ENCODE results near the gene HDAC3. TPM values are rescaled to one million over a fixed set of nuclear protein-coding genes. Genes with fewer than 3 reads are reported as not detected.

The HDAC3 gene
- total RNA-seq, 3 donors from 2014 or later: 66.1 to 73.8 (median 71.7) TPM

- H3K4me1 Mint-ChIP-seq (ENCODE audit: low read depth): peaks cover 35% of the 10 kb centered on the region
- DNase-seq: no peak
- peak overlapping the region; percentile 4 for H3K4me3 Mint-ChIP-seq
- ATAC-seq: no peak
- peaks cover 13% of the 10 kb centered on the region for H3K36me3 Mint-ChIP-seq (ENCODE audit: insufficient read depth)
- no peaks in the 10 kb centered on the region for H3K9me3 Mint-ChIP-seq
- peaks cover 1% of the 10 kb centered on the region for H3K27me3 Mint-ChIP-seq (ENCODE audit: low read depth)
Measured at GRCh38 chr5:141633871-141634561, 2.6 kb downstream of the HDAC3 start.

- H3K4me3 Mint-ChIP-seq: no peak overlapping the region
- peaks cover 26% of the 10 kb centered on the region for H3K36me3 Mint-ChIP-seq (ENCODE audit: insufficient read depth)
- H3K27me3 Mint-ChIP-seq (ENCODE audit: low read depth): peaks cover 1% of the 10 kb centered on the region
- no peaks in the 10 kb centered on the region for H3K9me3 Mint-ChIP-seq
- DNase-seq: no peak
- ATAC-seq: no peak
- peaks cover 29% of the 10 kb centered on the region for H3K4me1 Mint-ChIP-seq (ENCODE audit: low read depth)
Measured at GRCh38 chr5:141632650-141633049, 4.0 kb downstream of the HDAC3 start.

DNA sequence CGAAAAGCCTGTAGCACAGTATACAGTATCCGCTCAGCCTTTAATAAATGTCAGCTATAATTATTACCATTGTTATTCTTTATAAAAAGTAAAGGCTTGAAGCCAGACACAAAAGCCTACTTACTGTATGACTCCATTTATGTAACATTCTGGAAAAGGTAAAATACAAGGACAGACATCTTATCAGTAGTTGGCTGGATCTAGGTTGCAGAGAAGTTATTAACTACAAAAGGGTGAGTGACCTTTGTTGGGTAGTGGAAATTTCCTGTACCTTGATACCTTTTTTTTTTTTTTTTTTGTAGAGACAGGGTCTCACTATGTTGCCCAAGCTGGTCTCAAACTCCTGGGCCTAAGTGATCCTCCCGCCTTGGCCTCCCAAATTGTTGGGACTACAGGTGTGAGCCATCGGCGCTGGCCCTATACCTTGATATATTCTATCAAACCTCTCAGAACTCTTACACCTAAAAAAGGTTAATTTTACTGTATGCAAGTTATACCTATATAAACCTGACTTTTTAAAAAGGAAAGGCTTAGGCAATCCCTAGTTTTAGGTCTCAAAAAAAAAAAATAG is 6.0 kb downstream of the HDAC3 start:
- H3K4me1 Mint-ChIP-seq (ENCODE audit: low read depth): peaks cover 22% of the 10 kb centered on the region
- DNase-seq (no peak), ATAC-seq (no peak)
- no peak overlapping the region for H3K4me3 Mint-ChIP-seq
- no peaks in the 10 kb centered on the region for H3K9me3 Mint-ChIP-seq
- H3K36me3 Mint-ChIP-seq (ENCODE audit: insufficient read depth): peaks cover 37% of the 10 kb centered on the region
- H3K27me3 Mint-ChIP-seq (ENCODE audit: low read depth): no peaks in the 10 kb centered on the region

DNA sequence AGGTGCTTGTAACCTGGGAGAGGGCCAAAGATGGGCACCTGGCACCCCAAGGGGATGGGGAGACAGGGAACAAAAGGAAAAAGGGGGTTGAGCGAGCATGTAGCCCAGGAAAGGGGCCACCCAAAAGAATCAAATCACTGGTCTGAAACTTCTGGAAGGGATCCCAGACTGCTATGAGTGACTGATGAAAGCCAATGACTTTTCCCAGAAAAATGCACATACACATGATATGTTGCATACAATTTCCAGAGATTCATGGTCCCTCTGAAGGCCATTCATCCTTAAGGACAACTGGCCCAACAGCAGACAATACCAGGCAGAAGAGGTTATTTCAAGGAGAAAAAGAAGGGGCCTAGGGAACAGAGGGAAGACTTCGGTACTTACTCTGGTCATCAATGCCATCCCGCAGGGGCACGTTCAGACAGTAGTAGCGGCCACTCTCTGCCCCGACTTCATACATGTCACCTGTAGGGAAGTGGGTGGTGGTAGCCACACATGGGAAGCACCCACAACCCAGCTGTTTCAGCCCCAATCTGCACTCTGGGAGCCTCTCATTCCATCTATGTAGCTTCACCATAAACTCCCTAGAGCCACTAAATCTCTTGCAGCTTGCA is 8.4 kb downstream of the HDAC3 start:
- no peaks in the 10 kb centered on the region for H3K27me3 Mint-ChIP-seq (ENCODE audit: low read depth)
- no peak overlapping the region for H3K4me3 Mint-ChIP-seq
- no peak for DNase-seq
- peaks cover 46% of the 10 kb centered on the region for H3K36me3 Mint-ChIP-seq (ENCODE audit: insufficient read depth)
- no peaks in the 10 kb centered on the region for H3K9me3 Mint-ChIP-seq
- ATAC-seq: no peak
- peaks cover 10% of the 10 kb centered on the region for H3K4me1 Mint-ChIP-seq (ENCODE audit: low read depth)

DNA sequence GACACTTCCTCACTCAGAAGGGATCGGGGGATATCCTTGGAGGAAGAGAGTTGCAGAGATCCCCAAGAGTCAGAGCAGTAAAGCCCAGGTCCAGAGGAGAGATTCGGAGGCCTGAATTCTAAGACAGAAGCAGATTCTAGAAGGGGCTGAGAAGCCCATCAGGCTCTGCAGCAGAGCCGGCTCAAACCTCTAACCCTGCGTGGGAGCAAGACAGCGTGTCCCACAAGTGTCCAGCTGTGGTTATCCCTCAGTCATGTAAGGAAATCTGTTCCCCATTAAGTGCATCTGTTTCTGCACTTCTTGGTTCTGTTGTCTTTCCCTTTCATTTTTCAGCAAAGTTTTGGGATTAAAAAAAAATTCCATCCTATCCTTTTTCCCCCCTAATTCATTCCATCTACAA is 13.0 kb downstream of the HDAC3 start:
- no peak for DNase-seq
- no peak for ATAC-seq
- Mint-ChIP-seq H3K9me3 (no peaks in the 10 kb centered on the region), H3K27me3 (ENCODE audit: low read depth) (no peaks in the 10 kb centered on the region), H3K36me3 (ENCODE audit: insufficient read depth) (peaks cover 46% of the 10 kb centered on the region), H3K4me1 (ENCODE audit: low read depth) (peaks cover 25% of the 10 kb centered on the region), H3K4me3 (peak overlapping the region; percentile 56)

DNA sequence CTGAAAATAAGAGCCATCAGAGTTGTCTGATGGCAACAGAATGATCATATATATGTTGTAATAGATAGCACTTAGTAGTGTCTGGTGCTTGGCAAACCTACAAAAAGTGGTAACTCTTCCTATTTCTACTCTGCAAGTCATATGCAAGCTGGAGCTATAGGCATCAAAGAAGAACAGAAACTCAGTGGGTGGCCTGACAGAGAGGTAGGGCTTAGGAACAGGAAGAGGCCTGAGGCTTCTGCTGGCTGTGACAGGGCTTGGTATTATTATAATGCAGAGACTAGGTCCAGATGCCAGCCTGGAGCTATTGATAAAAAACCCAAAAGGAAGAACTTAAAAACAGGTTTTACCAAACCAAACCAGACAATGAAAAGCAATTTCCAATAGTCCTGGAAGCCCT is 13.5 kb downstream of the HDAC3 start:
- no peak for DNase-seq
- H3K27me3 Mint-ChIP-seq (ENCODE audit: low read depth): no peaks in the 10 kb centered on the region
- no peaks in the 10 kb centered on the region for H3K9me3 Mint-ChIP-seq
- peak overlapping the region; percentile 56 for H3K4me3 Mint-ChIP-seq
- peaks cover 25% of the 10 kb centered on the region for H3K4me1 Mint-ChIP-seq (ENCODE audit: low read depth)
- H3K36me3 Mint-ChIP-seq (ENCODE audit: insufficient read depth): peaks cover 42% of the 10 kb centered on the region
- peak; percentile 15 to 24 for ATAC-seq

GRCh38 chr5:141618804-141619554 is 17.7 kb downstream of the HDAC3 start, which contains the start of gene DIAPH1:
Gene DIAPH1, minus strand, starts transcription at chr5:141619000. Its CDS starts 86 bp downstream, at chr5:141618914.
- H3K4me3 Mint-ChIP-seq: peak within 1 kb of the TSS; percentile 99
- H3K4me1 Mint-ChIP-seq (ENCODE audit: low read depth): peaks cover 51% of the 10 kb centered on the region
- no peaks in the 10 kb centered on the region for H3K9me3 Mint-ChIP-seq
- ATAC-seq: peak; percentile 93
- H3K36me3 Mint-ChIP-seq (ENCODE audit: insufficient read depth): peaks cover 21% of the 10 kb centered on the region
- peak; percentile 99 for DNase-seq
- H3K27me3 Mint-ChIP-seq (ENCODE audit: low read depth): no peaks in the 10 kb centered on the region

DNA sequence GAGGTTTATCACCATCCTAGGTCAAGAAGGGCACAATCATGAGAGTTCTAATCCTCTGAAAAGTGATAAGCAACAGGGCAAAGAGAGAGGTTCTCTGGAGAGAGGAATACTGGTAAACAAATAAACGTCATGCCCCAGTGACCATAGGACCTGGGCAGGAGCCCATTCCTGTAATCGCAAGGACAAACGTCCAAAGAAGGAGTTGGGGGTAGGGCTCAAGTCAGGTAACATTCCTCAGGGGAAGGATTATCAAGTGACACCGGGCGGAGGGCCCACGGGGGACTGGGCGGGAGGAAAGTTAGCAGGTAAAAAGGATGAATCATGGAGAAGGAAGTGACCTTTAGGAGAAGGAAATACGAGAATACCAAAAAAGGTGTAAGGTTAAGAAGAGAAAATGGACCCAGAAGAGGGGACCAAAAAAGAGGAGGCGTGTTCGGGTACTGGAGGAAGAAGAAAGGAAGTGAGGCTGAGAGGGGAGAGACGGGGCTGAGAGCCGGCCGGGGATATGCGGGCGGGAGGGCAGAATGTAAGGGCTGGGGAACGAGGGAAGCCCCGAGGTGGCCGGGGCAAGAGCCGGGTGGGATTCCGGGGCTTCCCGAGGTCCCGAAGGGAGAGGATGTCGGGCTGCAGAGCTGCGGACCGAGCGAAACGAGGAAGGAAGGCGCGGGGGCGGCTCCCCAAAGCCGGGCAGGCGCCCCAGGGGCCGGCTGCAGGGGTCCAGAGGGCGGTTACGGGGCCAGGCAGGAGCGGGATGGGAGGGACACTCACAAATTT is 18.4 kb downstream of the HDAC3 start:
- ATAC-seq (peak; percentile 47 to 49), DNase-seq (peak; percentile 54)
- H3K27me3 Mint-ChIP-seq (ENCODE audit: low read depth): no peaks in the 10 kb centered on the region
- H3K4me1 Mint-ChIP-seq (ENCODE audit: low read depth): peaks cover 51% of the 10 kb centered on the region
- H3K36me3 Mint-ChIP-seq (ENCODE audit: insufficient read depth): peaks cover 15% of the 10 kb centered on the region
- no peaks in the 10 kb centered on the region for H3K9me3 Mint-ChIP-seq
- peak overlapping the region; percentile 99 for H3K4me3 Mint-ChIP-seq

- Mint-ChIP-seq H3K4me1 (ENCODE audit: low read depth) (peaks cover 51% of the 10 kb centered on the region), H3K36me3 (ENCODE audit: insufficient read depth) (peaks cover 13% of the 10 kb centered on the region)
- no peak for ATAC-seq
Measured at GRCh38 chr5:141617682-141618029, 19.0 kb downstream of the HDAC3 start.

GRCh38 chr5:141617128-141617527 is 19.5 kb downstream of the HDAC3 start:
- ATAC-seq: no peak
- H3K4me1 Mint-ChIP-seq (ENCODE audit: low read depth): peaks cover 54% of the 10 kb centered on the region
- no peaks in the 10 kb centered on the region for H3K9me3 Mint-ChIP-seq
- no peaks in the 10 kb centered on the region for H3K27me3 Mint-ChIP-seq (ENCODE audit: low read depth)
- H3K36me3 Mint-ChIP-seq (ENCODE audit: insufficient read depth): peaks cover 13% of the 10 kb centered on the region
- H3K4me3 Mint-ChIP-seq: peak overlapping the region; percentile 99
- DNase-seq: no peak

More at GRCh38 chr5:141617682-141618029, 19.0 kb downstream of the HDAC3 start:
- Mint-ChIP-seq H3K4me3 (peak overlapping the region; percentile 99), H3K9me3 (no peaks in the 10 kb centered on the region), H3K27me3 (ENCODE audit: low read depth) (no peaks in the 10 kb centered on the region)
- DNase-seq: no peak

GRCh38 chr5:141615991-141616720 is 20.5 kb downstream of the HDAC3 start:
- no peaks in the 10 kb centered on the region for H3K9me3 Mint-ChIP-seq
- ATAC-seq (no peak), DNase-seq (peak; percentile 41)
- H3K27me3 Mint-ChIP-seq (ENCODE audit: low read depth): no peaks in the 10 kb centered on the region
- H3K4me1 Mint-ChIP-seq (ENCODE audit: low read depth): peaks cover 56% of the 10 kb centered on the region
- peaks cover 10% of the 10 kb centered on the region for H3K36me3 Mint-ChIP-seq (ENCODE audit: insufficient read depth)
- H3K4me3 Mint-ChIP-seq: peak overlapping the region; percentile 99

DNA sequence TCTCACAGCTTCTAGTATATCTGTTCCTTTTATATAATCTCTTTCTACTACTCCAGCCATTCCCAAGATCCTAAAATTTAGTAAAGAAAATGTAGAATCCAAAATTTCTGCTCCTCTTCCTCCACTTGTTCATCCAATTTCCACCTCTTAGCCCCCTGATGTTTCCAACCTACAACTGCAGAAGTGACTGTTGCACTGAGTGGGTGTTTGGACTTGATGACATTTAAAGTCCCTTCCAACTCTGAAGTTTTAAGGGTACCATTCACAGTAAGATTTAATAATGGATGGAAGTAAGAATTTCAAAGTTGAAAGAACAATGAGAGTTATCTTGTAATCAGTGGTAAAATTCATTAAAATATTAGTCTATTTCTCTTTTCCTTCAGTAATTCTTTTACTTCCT is 23.3 kb downstream of the HDAC3 start:
- Mint-ChIP-seq H3K36me3 (ENCODE audit: insufficient read depth) (peaks cover 16% of the 10 kb centered on the region), H3K9me3 (no peaks in the 10 kb centered on the region), H3K4me1 (ENCODE audit: low read depth) (peaks cover 72% of the 10 kb centered on the region), H3K27me3 (ENCODE audit: low read depth) (no peaks in the 10 kb centered on the region), H3K4me3 (peak overlapping the region; percentile 60)
- no peak for DNase-seq
- ATAC-seq: no peak

DNA sequence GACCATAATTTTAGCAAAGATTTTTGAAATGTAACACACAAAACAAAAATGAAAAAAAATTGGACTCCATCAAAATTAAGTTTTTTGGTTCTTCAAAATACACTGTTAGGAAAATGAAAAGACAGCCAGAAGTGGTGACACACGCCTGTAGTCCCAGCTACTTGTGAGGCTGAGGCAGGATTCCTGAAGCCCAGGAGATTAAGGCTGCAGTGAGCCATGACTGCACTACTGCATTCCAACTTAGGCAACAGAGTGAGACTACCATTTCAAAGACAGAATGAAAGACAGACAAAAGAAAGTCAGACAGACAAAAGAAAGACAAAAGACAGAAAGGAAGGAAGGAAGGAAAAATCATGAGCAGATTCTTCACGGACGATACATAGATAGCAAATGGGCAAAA is 25.4 kb downstream of the HDAC3 start:
- Mint-ChIP-seq H3K4me3 (peak overlapping the region; percentile 50), H3K36me3 (ENCODE audit: insufficient read depth) (peaks cover 20% of the 10 kb centered on the region)
- DNase-seq: no peak

More for the DNA sequence above, 25.4 kb downstream of the HDAC3 start:
- H3K27me3 Mint-ChIP-seq (ENCODE audit: low read depth): no peaks in the 10 kb centered on the region
- ATAC-seq: no peak
- peaks cover 81% of the 10 kb centered on the region for H3K4me1 Mint-ChIP-seq (ENCODE audit: low read depth)
- no peaks in the 10 kb centered on the region for H3K9me3 Mint-ChIP-seq

All from activated T-cell treated with anti-CD3 and anti-CD28 coated beads, Interleukin-2, amount 50 U/mL, for 4 hours (primary cell).